ENCODE results near the gene C11orf16. TPM values are rescaled to one million over a fixed set of nuclear protein-coding genes. Genes with fewer than 3 reads are reported as not detected.
"Not testable (repeated sequence)": the region's sequence is repeated elsewhere in the genome, so short reads cannot be mapped to it uniquely, and the experiment has no call there.

The C11orf16 gene
- total RNA-seq: not detected

GRCh38 chr11:8932564-8933180 is at the start of gene C11orf16:
Gene C11orf16, minus strand, starts transcription at chr11:8932947. Its CDS starts 639 bp downstream, at chr11:8932308.
- DNase-seq (ENCODE audit: low spot score in 2 of 2) (no peak), ATAC-seq (no peak)
- H3K27ac Mint-ChIP-seq: no peak within 1 kb of the TSS
- no peaks in the 10 kb centered on the region for H3K36me3 Mint-ChIP-seq
- no peaks in the 10 kb centered on the region for H3K9me3 Mint-ChIP-seq

- no peak for ATAC-seq
- Mint-ChIP-seq H3K36me3 (no peaks in the 10 kb centered on the region), H3K27ac (no peak overlapping the region), H3K9me3 (no peaks in the 10 kb centered on the region)
- no peak for DNase-seq (ENCODE audit: low spot score in 2 of 2)
Observed at GRCh38 chr11:8980485-8980884, 47.7 kb upstream of the C11orf16 start.

- not testable (repeated sequence) for H3K36me3 Mint-ChIP-seq; DNase-seq (ENCODE audit: low spot score in 2 of 2); H3K27ac Mint-ChIP-seq; H3K9me3 Mint-ChIP-seq; ATAC-seq
Observed at GRCh38 chr11:8979365-8979764, 46.6 kb upstream of the C11orf16 start.

GRCh38 chr11:8973121-8973520 is 40.4 kb upstream of the C11orf16 start:
- peak overlapping the region in 1 of 2 donors; percentile 11 for H3K27ac Mint-ChIP-seq
- H3K36me3 Mint-ChIP-seq: no peaks in the 10 kb centered on the region
- ATAC-seq (no peak), DNase-seq (ENCODE audit: low spot score in 2 of 2) (no peak)
- no peaks in the 10 kb centered on the region for H3K9me3 Mint-ChIP-seq

GRCh38 chr11:8971924-8972316 is 39.2 kb upstream of the C11orf16 start:
- no peaks in the 10 kb centered on the region for H3K36me3 Mint-ChIP-seq
- ATAC-seq: no peak

GRCh38 chr11:8971196-8971923 is 38.6 kb upstream of the C11orf16 start:
- no peaks in the 10 kb centered on the region for H3K9me3 Mint-ChIP-seq
- ATAC-seq (no peak), DNase-seq (ENCODE audit: low spot score in 2 of 2) (no peak)
- H3K27ac Mint-ChIP-seq: no peak overlapping the region
- H3K36me3 Mint-ChIP-seq: no peaks in the 10 kb centered on the region

More at GRCh38 chr11:8971924-8972316, 39.2 kb upstream of the C11orf16 start:
- no peaks in the 10 kb centered on the region for H3K9me3 Mint-ChIP-seq
- no peak for DNase-seq (ENCODE audit: low spot score in 2 of 2)
- H3K27ac Mint-ChIP-seq: no peak overlapping the region

- peak overlapping the region in 1 of 2 donors; percentile 47 for H3K27ac Mint-ChIP-seq
- no peak for ATAC-seq
Observed at GRCh38 chr11:8967184-8967583, 34.4 kb upstream of the C11orf16 start.

DNA sequence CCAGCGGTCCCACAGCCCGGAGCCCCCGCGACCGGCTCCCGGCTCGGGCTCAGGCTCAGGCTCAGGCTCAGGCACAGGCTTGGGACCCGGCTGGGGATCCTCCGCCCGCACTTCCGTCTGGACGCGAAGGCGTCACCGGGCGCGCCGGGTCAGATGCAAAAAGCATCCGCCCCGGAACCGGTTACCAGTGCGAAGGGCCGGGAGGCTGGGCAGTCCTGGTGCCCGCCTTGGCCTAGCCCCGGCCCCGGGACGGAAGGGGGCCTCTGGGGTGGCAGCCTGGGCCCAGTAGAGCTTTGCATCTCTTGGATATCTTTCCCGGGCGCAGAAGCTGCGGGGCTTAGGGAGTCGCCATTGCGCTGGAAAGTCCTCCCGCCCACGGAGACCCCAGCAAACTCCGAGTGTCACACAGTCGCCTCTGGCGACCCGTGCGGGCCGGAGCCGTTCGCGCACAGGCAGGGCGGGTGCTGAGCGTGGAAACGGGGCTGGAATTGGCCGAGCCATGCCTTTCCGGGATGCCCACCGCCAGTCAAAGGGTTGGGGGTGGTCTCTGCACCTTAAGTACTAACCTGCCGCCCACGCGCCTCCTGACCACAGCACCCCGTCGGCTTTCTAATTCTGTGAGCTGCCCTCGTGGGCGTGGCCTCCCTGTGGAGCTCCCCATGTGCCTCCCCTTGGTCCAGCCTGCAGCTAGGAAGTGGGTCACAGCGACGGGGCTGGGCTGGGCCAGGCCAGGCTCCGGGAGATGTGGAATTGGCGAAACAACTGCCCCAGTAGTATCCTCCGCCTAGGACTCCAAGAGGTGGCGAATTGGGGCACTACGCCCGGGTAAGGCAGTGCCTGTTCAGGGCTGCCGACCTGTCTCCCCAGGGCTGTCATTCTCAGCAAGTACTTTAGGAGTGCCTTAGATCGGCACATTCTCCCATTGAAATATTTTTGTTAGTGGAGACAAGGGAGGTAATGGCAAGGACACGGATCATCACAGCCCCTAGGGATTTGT is 31.9 kb upstream of the C11orf16 start, which contains the start of gene TMEM9B:
TSS of gene TMEM9B (minus strand) at position 119 of the 997 bp plus-strand sequence. CDS start 129 bp downstream, outside the sequence.
- DNase-seq (ENCODE audit: low spot score in 2 of 2) (peak; percentile 76 to 88), ATAC-seq (peak; percentile 91)
- no peaks in the 10 kb centered on the region for H3K9me3 Mint-ChIP-seq
- peak within 1 kb of the TSS; percentile 86 to 98 for H3K27ac Mint-ChIP-seq
- peaks cover 7 to 8% of the 10 kb centered on the region in 2 donors for H3K36me3 Mint-ChIP-seq

More at GRCh38 chr11:8967184-8967583, 34.4 kb upstream of the C11orf16 start:
- peaks cover 7 to 8% of the 10 kb centered on the region in 2 donors for H3K36me3 Mint-ChIP-seq
- DNase-seq (ENCODE audit: low spot score in 2 of 2): no peak
- no peaks in the 10 kb centered on the region for H3K9me3 Mint-ChIP-seq

DNA sequence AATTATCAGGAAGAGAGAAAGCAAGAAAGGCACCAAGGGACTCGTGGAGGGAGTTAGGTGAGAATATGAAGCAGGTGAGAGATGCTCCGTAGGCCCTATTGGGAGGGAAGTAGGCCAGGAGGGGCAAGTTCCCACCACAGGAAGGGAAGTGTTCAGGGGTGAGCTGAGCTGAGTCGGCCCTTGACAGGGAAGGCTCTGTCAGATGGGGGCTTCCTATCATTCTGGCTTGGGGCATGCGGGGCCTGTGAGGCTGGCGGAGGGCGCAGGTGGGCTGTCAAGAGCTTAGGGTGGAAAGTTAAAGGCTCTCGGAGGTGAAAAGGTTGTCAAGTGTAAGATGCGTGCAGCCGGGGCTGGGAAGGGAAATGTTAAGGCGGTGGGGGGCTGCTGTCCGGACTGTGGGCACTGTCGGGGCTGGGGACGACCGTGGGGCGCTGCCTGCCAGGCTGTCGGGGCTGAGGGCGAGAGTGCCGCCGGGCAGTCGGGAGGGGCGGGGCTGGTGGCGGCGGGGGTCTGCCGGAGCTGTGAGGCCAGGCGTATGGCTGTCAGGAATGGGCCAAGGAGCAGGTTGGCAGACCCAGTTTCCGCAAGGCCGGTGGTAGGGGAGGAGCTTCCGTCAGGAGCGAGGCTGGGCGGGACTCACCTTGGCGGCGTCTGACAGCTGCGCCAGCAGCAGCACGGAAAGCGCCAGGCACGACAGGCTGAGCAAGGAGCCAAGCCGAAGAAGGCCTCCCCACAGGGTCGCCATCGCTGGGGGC is 31.0 kb upstream of the C11orf16 start:
- ATAC-seq: peak; percentile 75 to 80
- no peaks in the 10 kb centered on the region for H3K9me3 Mint-ChIP-seq
- peak in 1 of 2 donors; percentile 74 for DNase-seq (ENCODE audit: low spot score in 2 of 2)
- peak overlapping the region; percentile 86 to 98 for H3K27ac Mint-ChIP-seq
- H3K36me3 Mint-ChIP-seq: peaks cover 7 to 8% of the 10 kb centered on the region in 2 donors

DNA sequence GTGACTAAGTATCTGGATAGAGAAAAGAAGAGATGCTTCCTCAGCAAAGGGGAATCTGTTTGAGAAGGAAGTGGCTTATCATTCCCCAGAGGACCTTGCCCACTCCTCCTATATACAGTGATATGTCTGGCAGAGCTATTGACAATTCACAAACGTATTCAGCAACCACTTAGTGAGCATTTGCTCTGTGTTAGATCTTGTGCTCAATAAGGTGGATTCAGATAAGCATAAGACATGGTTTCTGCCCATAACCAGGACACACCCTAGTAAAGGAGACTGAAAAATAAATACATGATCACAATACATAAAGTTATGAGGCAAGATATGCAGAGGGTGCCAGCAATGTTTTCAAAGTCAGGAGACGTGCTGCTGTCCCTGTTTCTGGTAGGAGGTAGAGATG is 30.1 kb upstream of the C11orf16 start:
- Mint-ChIP-seq H3K36me3 (peaks cover 7 to 8% of the 10 kb centered on the region in 2 donors), H3K27ac (peak overlapping the region; percentile 58 to 86), H3K9me3 (no peaks in the 10 kb centered on the region)
- no peak for DNase-seq (ENCODE audit: low spot score in 2 of 2)
- no peak for ATAC-seq

DNA sequence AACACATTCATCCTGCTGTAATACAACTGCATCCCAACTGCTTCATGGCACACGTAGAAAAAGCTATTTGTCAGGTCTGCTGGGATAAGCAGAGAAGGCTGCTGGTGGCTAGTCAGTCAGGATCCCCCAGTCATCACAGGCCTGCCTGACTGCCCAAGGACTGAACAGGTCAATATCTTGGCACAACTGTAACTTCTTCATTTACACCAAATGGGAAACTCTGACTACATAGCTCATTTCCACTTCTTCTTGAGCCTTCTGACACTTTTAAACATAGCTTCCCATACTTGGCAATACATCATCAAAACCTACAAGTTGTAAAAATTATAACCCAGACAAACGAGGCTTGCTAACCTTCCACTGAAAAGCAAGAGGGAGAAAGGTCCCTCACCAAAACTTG is 28.7 kb upstream of the C11orf16 start:
- Mint-ChIP-seq H3K27ac (peak overlapping the region in 1 of 2 donors; percentile 14), H3K9me3 (no peaks in the 10 kb centered on the region), H3K36me3 (peaks cover 7 to 8% of the 10 kb centered on the region in 2 donors)
- ATAC-seq (no peak), DNase-seq (ENCODE audit: low spot score in 2 of 2) (no peak)

GRCh38 chr11:8959546-8960166 is 26.9 kb upstream of the C11orf16 start:
- DNase-seq (ENCODE audit: low spot score in 2 of 2): peak in 1 of 2 donors; percentile 23
- Mint-ChIP-seq H3K27ac (no peak overlapping the region), H3K9me3 (no peaks in the 10 kb centered on the region), H3K36me3 (peaks cover 7 to 8% of the 10 kb centered on the region in 2 donors)
- peak; percentile 17 to 41 for ATAC-seq

- Mint-ChIP-seq H3K27ac (peak overlapping the region in 1 of 2 donors; percentile 52), H3K36me3 (no peaks in the 10 kb centered on the region)
- no peak for DNase-seq (ENCODE audit: low spot score in 2 of 2)
Observed at GRCh38 chr11:8956860-8957259, 24.1 kb upstream of the C11orf16 start.

GRCh38 chr11:8948886-8949285 is 16.1 kb upstream of the C11orf16 start:
- DNase-seq (ENCODE audit: low spot score in 2 of 2) (no peak), ATAC-seq (no peak)
- Mint-ChIP-seq H3K27ac (no peak overlapping the region), H3K36me3 (peaks cover 5 to 8% of the 10 kb centered on the region in 2 donors), H3K9me3 (no peaks in the 10 kb centered on the region)

More at GRCh38 chr11:8956860-8957259, 24.1 kb upstream of the C11orf16 start:
- ATAC-seq: peak; percentile 64 to 70
- no peaks in the 10 kb centered on the region for H3K9me3 Mint-ChIP-seq

DNA sequence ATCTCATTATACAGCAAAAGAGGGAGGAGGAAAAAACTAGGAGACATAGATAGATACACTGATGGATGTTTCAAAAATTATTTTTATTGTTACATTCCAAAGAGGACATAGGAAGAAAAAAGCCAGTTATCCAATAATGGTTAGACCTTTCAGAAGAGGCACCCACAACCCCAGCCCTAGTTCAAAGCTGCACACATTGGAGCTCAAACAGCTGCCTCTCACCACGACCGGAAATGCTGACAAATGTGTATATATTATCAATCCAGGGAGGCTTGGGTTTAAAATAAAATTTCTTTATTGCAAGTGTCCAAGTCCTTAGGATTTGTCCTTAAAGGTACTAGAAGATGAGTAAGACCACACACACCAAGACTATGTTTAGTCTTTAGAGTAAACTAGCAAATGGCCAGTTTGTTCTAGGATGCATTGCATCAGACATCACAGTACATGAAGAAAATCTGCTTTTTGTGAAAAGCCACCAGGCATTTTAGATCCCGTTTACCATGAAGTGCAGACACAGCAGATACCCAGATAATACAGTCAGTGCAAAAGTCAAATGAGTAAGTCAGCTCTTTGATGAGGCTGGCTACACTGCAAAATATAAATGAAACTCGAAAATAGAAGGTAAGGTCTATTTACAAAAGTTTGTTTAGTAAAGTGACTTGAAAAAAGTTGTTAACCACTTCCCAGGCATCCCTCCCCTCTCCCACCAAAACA is 14.6 kb upstream of the C11orf16 start:
- Mint-ChIP-seq H3K36me3 (peaks cover 5 to 8% of the 10 kb centered on the region in 2 donors), H3K9me3 (no peaks in the 10 kb centered on the region), H3K27ac (no peak overlapping the region)
- DNase-seq (ENCODE audit: low spot score in 2 of 2): no peak
- no peak for ATAC-seq
